Ishikawa (cell line): ENCODE measurements around the gene TMEM72.

Source experiments
- CEBPB ChIP-seq: IDR thresholded peaks from 2 replicates; pipeline ENCODE4 v1.6.1; 2012
- CREB1 ChIP-seq: IDR thresholded peaks from 2 replicates; pipeline ENCODE4 v1.6.1; 2012; ENCODE audit warnings: low read depth
- EGR1 ChIP-seq: IDR thresholded peaks from 2 replicates; pipeline ENCODE4 v1.6.1; 2012
- EP300 ChIP-seq: IDR thresholded peaks from 2 replicates; pipeline ENCODE4 v1.6.1; 2012; ENCODE audit warnings: borderline replicate concordance
- FOXM1 ChIP-seq: IDR thresholded peaks from 2 replicates; pipeline ENCODE4 v1.6.1; 2012; ENCODE audit warnings: low read depth, borderline replicate concordance
- NFIC ChIP-seq: IDR thresholded peaks from 2 replicates; pipeline ENCODE4 v1.6.1; 2012
- RAD21 ChIP-seq: IDR thresholded peaks from 2 replicates; pipeline ENCODE4 v1.6.1; 2012; ENCODE audit warnings: low read depth
- TAF1 ChIP-seq: IDR thresholded peaks from 2 replicates; pipeline ENCODE4 v1.6.1; 2012; ENCODE audit warnings: low read depth, mild to moderate bottlenecking
- TCF12 ChIP-seq: IDR thresholded peaks from 2 replicates; pipeline ENCODE4 v1.6.1; 2012; ENCODE audit warnings: low read depth
- TEAD4 ChIP-seq: IDR thresholded peaks from 2 replicates; pipeline ENCODE4 v1.6.1; 2012
- YY1 ChIP-seq: IDR thresholded peaks from 2 replicates; pipeline ENCODE4 v1.6.1; 2012; ENCODE audit warnings: low read depth
- ZBTB7A ChIP-seq: IDR thresholded peaks from 2 replicates; pipeline ENCODE4 v1.6.1; 2012; ENCODE audit warnings: low read depth
- TF ChIP-seq, protein P1 (sequence below): IDR thresholded peaks from 2 replicates; pipeline ENCODE4 v1.6.1; 2012; ENCODE audit warnings: low read depth, mild to moderate bottlenecking
- TF ChIP-seq, protein P2 (sequence below): IDR thresholded peaks from 2 replicates; pipeline ENCODE4 v1.6.1; 2012
- TF ChIP-seq, protein P3 (sequence below): IDR thresholded peaks from 2 replicates; pipeline ENCODE4 v1.6.1; 2012

TMEM72 gene

DNA sequence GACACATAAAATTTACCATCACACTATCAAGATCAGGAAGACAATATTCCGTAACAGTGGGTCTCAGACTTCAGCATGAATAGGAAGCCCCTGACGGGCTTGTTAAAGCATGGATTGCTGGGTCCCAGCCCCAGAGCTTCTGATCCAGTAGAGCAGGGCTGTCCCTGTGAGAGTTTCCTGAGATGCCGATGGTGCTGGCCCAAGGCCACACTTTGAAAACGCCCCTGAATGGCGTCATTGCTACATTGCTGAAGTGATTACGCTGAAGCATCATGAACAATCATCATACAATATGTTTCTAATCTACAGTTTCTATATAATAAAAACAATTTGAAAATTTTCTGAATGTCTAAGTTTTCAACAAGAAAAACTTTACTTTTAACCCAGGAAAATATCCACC, 38.0 kb upstream of the TMEM72 start:
- TF ChIP-seq TCF12 (no peak), TAF1 (no peak), EP300 (no peak)
- TF ChIP-seq, protein P1, sequence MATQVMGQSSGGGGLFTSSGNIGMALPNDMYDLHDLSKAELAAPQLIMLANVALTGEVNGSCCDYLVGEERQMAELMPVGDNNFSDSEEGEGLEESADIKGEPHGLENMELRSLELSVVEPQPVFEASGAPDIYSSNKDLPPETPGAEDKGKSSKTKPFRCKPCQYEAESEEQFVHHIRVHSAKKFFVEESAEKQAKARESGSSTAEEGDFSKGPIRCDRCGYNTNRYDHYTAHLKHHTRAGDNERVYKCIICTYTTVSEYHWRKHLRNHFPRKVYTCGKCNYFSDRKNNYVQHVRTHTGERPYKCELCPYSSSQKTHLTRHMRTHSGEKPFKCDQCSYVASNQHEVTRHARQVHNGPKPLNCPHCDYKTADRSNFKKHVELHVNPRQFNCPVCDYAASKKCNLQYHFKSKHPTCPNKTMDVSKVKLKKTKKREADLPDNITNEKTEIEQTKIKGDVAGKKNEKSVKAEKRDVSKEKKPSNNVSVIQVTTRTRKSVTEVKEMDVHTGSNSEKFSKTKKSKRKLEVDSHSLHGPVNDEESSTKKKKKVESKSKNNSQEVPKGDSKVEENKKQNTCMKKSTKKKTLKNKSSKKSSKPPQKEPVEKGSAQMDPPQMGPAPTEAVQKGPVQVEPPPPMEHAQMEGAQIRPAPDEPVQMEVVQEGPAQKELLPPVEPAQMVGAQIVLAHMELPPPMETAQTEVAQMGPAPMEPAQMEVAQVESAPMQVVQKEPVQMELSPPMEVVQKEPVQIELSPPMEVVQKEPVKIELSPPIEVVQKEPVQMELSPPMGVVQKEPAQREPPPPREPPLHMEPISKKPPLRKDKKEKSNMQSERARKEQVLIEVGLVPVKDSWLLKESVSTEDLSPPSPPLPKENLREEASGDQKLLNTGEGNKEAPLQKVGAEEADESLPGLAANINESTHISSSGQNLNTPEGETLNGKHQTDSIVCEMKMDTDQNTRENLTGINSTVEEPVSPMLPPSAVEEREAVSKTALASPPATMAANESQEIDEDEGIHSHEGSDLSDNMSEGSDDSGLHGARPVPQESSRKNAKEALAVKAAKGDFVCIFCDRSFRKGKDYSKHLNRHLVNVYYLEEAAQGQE = no peak
- TF ChIP-seq, protein P2, sequence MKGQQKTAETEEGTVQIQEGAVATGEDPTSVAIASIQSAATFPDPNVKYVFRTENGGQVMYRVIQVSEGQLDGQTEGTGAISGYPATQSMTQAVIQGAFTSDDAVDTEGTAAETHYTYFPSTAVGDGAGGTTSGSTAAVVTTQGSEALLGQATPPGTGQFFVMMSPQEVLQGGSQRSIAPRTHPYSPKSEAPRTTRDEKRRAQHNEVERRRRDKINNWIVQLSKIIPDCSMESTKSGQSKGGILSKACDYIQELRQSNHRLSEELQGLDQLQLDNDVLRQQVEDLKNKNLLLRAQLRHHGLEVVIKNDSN = no peak

- no peak for TF ChIP-seq CEBPB
- TF ChIP-seq TCF12 = no peak
- TF ChIP-seq EP300 = no peak
- TF ChIP-seq YY1 = no peak
These were observed 37.0 kb upstream of the TMEM72 start for GRCh38 chr10:44874166-44874565.

GRCh38 chr10:44878706-44879530, 32.2 kb upstream of the TMEM72 start:
- no peak for TF ChIP-seq EP300
- TF ChIP-seq YY1 = no peak
- TF ChIP-seq TEAD4 = no peak
- no peak for TF ChIP-seq CREB1
- no peak for TF ChIP-seq EGR1
- no peak for TF ChIP-seq TCF12
- no peak for TF ChIP-seq NFIC
- TF ChIP-seq, protein P1 = no peak
- TF ChIP-seq TAF1 = no peak
- no peak for TF ChIP-seq FOXM1
- TF ChIP-seq ZBTB7A = no peak
- TF ChIP-seq, protein P2 = no peak
- TF ChIP-seq RAD21 = no peak
- TF ChIP-seq CEBPB = no peak
- TF ChIP-seq, protein P3, sequence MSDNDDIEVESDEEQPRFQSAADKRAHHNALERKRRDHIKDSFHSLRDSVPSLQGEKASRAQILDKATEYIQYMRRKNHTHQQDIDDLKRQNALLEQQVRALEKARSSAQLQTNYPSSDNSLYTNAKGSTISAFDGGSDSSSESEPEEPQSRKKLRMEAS = no peak

GRCh38 chr10:44879531-44879899, 31.6 kb upstream of the TMEM72 start:
- TF ChIP-seq RAD21 = no peak
- no peak for TF ChIP-seq TAF1
- TF ChIP-seq YY1 = no peak
- TF ChIP-seq, protein P3 = no peak
- TF ChIP-seq ZBTB7A = no peak
- TF ChIP-seq, protein P2 = no peak
- TF ChIP-seq CREB1 = no peak

DNA sequence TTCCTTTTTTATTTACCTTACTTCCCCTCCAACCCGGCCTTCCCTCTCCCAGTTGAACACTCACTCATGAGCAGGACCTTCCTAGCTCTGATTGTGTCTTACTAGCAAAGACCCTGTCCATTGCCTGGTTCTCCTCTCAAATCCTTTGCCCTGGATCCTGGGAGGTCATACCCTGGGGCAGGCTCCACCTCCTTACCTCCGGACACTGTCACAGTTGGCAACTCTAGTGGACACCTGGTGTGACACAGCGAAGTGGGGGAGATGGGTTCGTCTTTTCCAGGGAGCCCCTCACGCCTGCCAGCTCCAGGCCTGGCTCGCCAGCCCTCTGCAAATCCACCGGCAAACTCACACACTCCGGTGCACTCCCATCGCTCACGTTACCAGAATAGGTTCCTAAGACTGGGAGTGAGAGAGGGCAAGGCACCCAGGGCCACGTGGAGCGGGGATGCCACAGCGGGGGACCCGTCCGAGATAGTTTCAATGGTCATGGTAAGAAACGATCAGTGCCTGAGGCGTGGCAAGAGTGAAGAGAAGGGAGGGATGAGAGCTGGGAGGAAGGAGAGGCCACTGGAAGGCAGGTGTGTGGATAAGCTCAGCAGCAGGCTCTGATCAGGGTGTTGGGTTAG, 30.9 kb upstream of the TMEM72 start:
- TF ChIP-seq TCF12 = no peak
- TF ChIP-seq, protein P2 = no peak
- TF ChIP-seq FOXM1 = no peak
- TF ChIP-seq CREB1 = no peak
- no peak for TF ChIP-seq EGR1
- no peak for TF ChIP-seq NFIC
- TF ChIP-seq CEBPB = no peak
- no peak for TF ChIP-seq RAD21
- no peak for TF ChIP-seq EP300
- TF ChIP-seq, protein P3 = no peak
- TF ChIP-seq ZBTB7A = no peak
- no peak for TF ChIP-seq TEAD4
- TF ChIP-seq, protein P1 = no peak
